Heart left ventricle (tissue), 16 donors: ENCODE results near the gene TMEM82. TPM values are rescaled to one million over a fixed set of nuclear protein-coding genes. Genes with fewer than 3 reads are reported as not detected.
A peak's percentile ranks its signal among the peaks of the same experiment; 100 is the strongest.

Experiments
- ATAC-seq, 4 donors: fragments of 200-7000 bp; cut with Tn5 transposase; one replicate each; pipeline ENCODE4 v1.9.1; 2020 to 2022; ENCODE audit warnings: moderate library complexity in 4 of 4, mild to moderate bottlenecking in 3 of 4, moderate number of reproducible peaks in 1 of 4
- DNase-seq, 5 donors: peaks; one replicate each; pipeline ENCODE4 v3.0.0-alpha.2; 2020
- H3K27ac ChIP-seq, 12 donors: fragments of 200-600 bp; sonication (generic) in 4 of 12; one replicate each; pipeline versions ENCODE4 v1.5.0 to v1.8.0; 2016 to 2022; ENCODE audit warnings: mild to moderate bottlenecking in 2 of 12
- H3K27me3 ChIP-seq, 9 donors: fragments of 200-600 bp; sonication (generic) in 2 of 9; one replicate each; pipeline versions ENCODE4 v1.5.1 to v1.8.0; 2016 to 2022; ENCODE audit warnings: mild to moderate bottlenecking in 3 of 9
- H3K36me3 ChIP-seq, 9 donors: fragments of 200-600 bp; sonication (generic) in 2 of 9; one replicate each; pipeline versions ENCODE4 v1.5.0 to v1.8.0; 2018 to 2022; ENCODE audit warnings: mild to moderate bottlenecking in 2 of 9
- H3K4me1 ChIP-seq, 12 donors: fragments of 200-600 bp; sonication (generic) in 4 of 12; one replicate each; pipeline versions ENCODE4 v1.5.0 to v1.8.0; 2016 to 2022; ENCODE audit warnings: mild to moderate bottlenecking in 3 of 12
- H3K4me3 ChIP-seq, 12 donors: fragments of 200-600 bp; sonication (generic) in 4 of 12; one replicate each; pipeline versions ENCODE4 v1.5.0 to v1.8.0; 2017 to 2022; ENCODE audit warnings: mild to moderate bottlenecking in 9 of 12, moderate library complexity in 4 of 12
- H3K9me3 ChIP-seq, 12 donors: fragments of 200-600 bp; sonication (generic) in 4 of 12; one replicate each; pipeline versions ENCODE4 v1.5.0 to v1.8.0; 2016 to 2022; ENCODE audit warnings: mild to moderate bottlenecking in 1 of 12
- POLR2A ChIP-seq, 2 donors: fragments of 450-650 bp; IDR thresholded peaks; one replicate each; pipeline ENCODE4 v1.6.1; 2017; ENCODE audit warnings: antibody characterized with exemption in 2 of 2, mild to moderate bottlenecking in 2 of 2, moderate library complexity in 2 of 2
- WGBS, 4 donors: extraction: QIAGEN DNeasy Blood & Tissue Kit in 2 of 4; methylation state at CpG; one replicate each; pipeline versions ENCODE4 v1.1.5 to v1.1.7; 2013 to 2018; 5-methylcytosine and 5-hydroxymethylcytosine counted together
- intact Hi-C, 10 donors: fragments of 100-400 bp; cut with DNase I; formaldehyde crosslinking; loops; one replicate each; pipeline versions ENCODE4 v1.11.1 to v1.14.2; 2022
- polyA plus RNA-seq, 2 donors: library from polyadenylated mRNA; stranded (reverse); fragments of 200-250 nt; gene quantifications; one replicate each; pipeline ENCODE4 v1.2.3, GENCODE V29; 2013
- total RNA-seq, 9 donors: library from RNA; depleted of rRNA in 2 of 9; stranded (reverse); fragments of >200 nt in 2 of 9; fragmentation: NEBNext Ultra II Directional in 3 of 9; extraction: Animal tissue kit (Norgen Biotek cat#: 25700) in 3 of 9; gene quantifications; one replicate each; pipeline versions ENCODE4 v1.1.0 to v1.2.4, GENCODE V29; 2016 to 2023
- TF ChIP-seq, protein P1 (sequence below), 12 donors: fragments of 200-600 bp; sonication (generic) in 4 of 12; IDR thresholded peaks; one replicate each; pipeline versions ENCODE4 v1.5.0 to v1.8.0; 2018 to 2022; ENCODE audit warnings: antibody characterized with exemption in 12 of 12, mild to moderate bottlenecking in 5 of 12
- donor health status: ischemic (EF 13 %, LVEDD 7.1; RV severe dilation, severe dysfunction).
- donor health status: healthy with polysubstance abuse.
- donor health status: DM: no; HTN: yes; CAD: no.
- donor health status: DM: no; HTN: no; CAD: no.
- donor health status: ischemic (EF 25% LVEDD 6.9; RV normal size, moderate dysfunction).
- donor health status: ischemic (EF 25% LVEDD 5.7; RV mildly dilated, moderate dysfunction).
- donor health status: healthy.
- donor health status: DM: yes; HTN: yes; CAD: no.
- donor health status: ischemic (EF 35%, LVEDD 5.7; RV mildly dilated, moderate dysfunction).
- donor health status: nonischemic (EF 11% LVEDD 7.7; RV severe dilation, severe dysfunction).
- donor health status: DM: yes; HTN: yes; CAD: no.
- donor health status: PGD.
- donor health status: ischemic (EF 29% LVEDD 5.4; RV normal size, mild dysfunction).
- donor health status: nonischemic (EF 23%, LVEDD 6.1; RV moderate dilation, normal function).

Gene TMEM82
- total and polyA plus RNA-seq, 11 donors, result not detected

DNA sequence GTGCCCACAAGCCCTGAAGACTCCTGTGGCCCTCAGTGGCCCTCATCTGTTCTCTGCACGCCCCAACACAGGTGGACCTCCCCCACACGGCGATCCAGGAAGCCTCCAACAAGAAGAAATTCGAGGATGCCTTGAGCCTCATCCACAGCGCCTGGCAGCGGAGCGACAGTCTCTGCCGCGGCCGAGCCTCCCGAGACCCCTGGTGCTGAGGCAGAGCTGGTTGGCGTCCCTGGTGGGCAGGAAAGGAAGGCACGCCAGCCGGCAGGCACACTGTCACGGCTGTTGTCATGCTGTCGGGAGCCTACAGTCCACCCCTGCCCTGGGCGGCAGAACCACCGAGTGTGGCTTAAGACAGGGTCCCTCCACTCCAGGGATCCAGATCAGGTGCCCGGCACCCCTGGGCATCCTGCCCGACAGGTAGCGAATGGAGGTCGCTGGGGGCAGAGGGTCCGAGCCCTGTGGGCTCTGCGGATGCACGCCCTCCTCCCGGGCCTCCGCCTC lies 8.5 kb upstream of the TMEM82 start:
- Histone ChIP-seq H3K27me3 (no peaks in the 10 kb centered on the region), H3K9me3 (no peaks in the 10 kb centered on the region), H3K4me1 (peaks cover 0 to 37% (median 17%) of the 10 kb centered on the region in 12 donors), H3K27ac (no peak overlapping the region), H3K36me3 (peaks cover 0 to 63% (median 61%) of the 10 kb centered on the region in 9 donors), H3K4me3 (no peak overlapping the region)
- ATAC-seq (no peak), DNase-seq (peak in 1 of 5 donors; percentile 18)
- intact Hi-C loops, result loop anchor here in 3 of 10 donors (10.0 kb wide), 3 partner anchors 49 to 139 kb away; partner anchors contain the start of gene PLEKHM2 (in 1 of the 3)
- TF ChIP-seq, protein P1, sequence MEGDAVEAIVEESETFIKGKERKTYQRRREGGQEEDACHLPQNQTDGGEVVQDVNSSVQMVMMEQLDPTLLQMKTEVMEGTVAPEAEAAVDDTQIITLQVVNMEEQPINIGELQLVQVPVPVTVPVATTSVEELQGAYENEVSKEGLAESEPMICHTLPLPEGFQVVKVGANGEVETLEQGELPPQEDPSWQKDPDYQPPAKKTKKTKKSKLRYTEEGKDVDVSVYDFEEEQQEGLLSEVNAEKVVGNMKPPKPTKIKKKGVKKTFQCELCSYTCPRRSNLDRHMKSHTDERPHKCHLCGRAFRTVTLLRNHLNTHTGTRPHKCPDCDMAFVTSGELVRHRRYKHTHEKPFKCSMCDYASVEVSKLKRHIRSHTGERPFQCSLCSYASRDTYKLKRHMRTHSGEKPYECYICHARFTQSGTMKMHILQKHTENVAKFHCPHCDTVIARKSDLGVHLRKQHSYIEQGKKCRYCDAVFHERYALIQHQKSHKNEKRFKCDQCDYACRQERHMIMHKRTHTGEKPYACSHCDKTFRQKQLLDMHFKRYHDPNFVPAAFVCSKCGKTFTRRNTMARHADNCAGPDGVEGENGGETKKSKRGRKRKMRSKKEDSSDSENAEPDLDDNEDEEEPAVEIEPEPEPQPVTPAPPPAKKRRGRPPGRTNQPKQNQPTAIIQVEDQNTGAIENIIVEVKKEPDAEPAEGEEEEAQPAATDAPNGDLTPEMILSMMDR (IDR thresholded peaks at IDR 0.05), result no peak
- no peak for TF ChIP-seq POLR2A (IDR thresholded peaks at IDR 0.05)
- 91 to 95% (median 93%) methylated on average over 9 to 27 of the region's 27 CpGs for WGBS, 4 donors

DNA sequence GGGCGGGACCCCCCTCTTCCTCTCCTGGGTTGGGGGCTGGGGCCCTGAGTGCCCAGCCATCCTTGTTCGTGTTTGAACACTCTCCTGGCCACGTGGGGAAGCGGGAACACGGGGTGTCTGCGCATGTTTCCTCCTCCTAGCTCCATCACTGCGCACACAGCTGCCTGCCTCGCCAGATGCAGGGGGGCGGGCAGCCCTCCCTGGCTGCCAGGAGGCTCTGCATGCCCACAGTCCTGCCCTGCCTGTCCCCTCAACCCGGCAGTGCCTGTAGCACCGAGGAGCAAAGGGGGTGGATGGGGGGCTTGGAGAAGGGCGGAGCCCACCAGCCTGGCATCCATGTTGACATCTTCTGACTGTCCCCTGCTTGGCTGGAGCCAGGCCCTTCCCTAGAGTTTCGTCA lies 8.0 kb upstream of the TMEM82 start:
- WGBS, 4 donors, result 75 to 86% (median 83%) methylated on average over 5 to 13 of the region's 13 CpGs
- intact Hi-C loops, result loop anchor here in 3 of 10 donors (10.0 kb wide), 3 partner anchors 49 to 139 kb away; partner anchors contain the start of gene PLEKHM2 (in 1 of the 3)
- H3K27ac ChIP-seq, result peak overlapping the region in 5 of 12 donors; percentile 78 to 96 (median 88)
- no peaks in the 10 kb centered on the region for H3K9me3 ChIP-seq
- ATAC-seq, result no peak
- H3K27me3 ChIP-seq, result no peaks in the 10 kb centered on the region
- no peak for TF ChIP-seq POLR2A (IDR thresholded peaks at IDR 0.05)
- TF ChIP-seq, protein P1 (IDR thresholded peaks at IDR 0.05), result no peak
- H3K4me3 ChIP-seq, result no peak overlapping the region
- peak in 1 of 5 donors; percentile 17 for DNase-seq
- peaks cover 0 to 59% (median 57%) of the 10 kb centered on the region in 9 donors for H3K36me3 ChIP-seq
- H3K4me1 ChIP-seq, result peaks cover 0 to 37% (median 17%) of the 10 kb centered on the region in 12 donors

DNA sequence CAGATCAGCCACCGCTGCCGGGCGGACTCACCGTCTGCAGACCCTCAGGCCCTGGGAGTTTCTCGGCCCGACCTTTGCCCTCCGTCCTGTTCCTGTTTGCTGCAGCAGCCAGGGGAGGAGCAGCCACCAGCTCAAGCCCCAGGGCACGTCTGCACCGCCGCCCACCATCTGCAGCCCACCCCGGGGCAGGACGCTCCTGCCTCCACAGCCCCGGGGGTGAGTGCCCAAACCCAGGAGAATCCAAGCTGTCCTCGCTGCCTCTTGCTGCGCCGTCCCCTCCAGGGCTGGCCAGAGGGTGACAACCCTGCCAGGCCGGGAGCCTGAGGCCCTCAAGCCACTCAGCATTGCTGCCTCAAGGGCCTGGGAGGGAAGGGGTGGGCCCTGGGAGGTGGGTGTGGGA lies 7.4 kb upstream of the TMEM82 start:
- Histone ChIP-seq H3K27me3 (no peaks in the 10 kb centered on the region), H3K4me1 (peaks cover 0 to 37% (median 17%) of the 10 kb centered on the region in 12 donors), H3K36me3 (peaks cover 0 to 56% (median 51%) of the 10 kb centered on the region in 9 donors), H3K9me3 (no peaks in the 10 kb centered on the region), H3K4me3 (no peak overlapping the region), H3K27ac (peak overlapping the region; percentile 73 to 96 (median 82))
- WGBS, 4 donors, result 71 to 76% (median 75%) methylated on average over 8 to 17 of the region's 17 CpGs
- TF ChIP-seq, protein P1 (IDR thresholded peaks at IDR 0.05), result no peak
- no peak for TF ChIP-seq POLR2A (IDR thresholded peaks at IDR 0.05)
- peak in 1 of 4 donors; percentile 1 for ATAC-seq
- intact Hi-C loops, result loop anchor here in 5 of 10 donors (5.0 to 10.0 kb wide), 6 partner anchors 33 to 140 kb away; partner anchors contain the start of gene PLEKHM2 (in 1 of the 5)
- DNase-seq, result no peak

DNA sequence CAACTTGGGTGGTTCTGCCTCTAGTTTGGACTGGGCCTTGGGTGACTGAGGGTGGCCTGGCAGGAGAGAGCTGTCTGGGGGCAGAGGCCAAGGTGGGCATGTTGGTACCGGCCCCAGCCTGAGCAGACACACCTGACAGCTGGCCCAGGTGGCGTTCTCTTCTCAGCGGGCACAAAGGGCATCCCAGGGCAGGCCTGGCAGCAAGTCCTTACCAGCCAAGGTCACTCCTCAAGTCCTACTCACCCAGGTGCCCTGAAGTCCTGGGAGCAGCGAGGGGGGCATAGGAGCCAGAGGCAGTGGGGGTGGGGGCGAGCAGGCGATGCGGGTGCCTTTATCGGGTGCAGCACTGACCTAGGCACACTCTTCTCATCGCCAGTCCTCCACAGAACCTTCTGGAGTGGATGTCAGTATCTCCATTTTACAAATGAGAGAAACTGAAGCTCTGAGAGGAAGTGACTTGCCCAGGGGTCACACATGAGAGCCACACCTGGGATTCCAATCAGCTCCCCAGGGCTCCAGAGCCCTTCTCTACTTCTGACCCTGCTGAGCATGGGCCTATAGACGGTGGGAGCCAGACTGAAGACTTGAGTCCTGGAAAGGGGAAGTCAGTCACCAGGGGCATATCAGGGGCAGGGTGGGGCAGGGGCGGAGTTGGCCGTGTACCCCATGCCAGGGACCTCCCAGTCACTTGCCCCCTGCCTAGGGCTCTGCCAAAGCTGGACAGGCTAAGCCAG lies 6.8 kb upstream of the TMEM82 start:
- H3K9me3 ChIP-seq, result no peaks in the 10 kb centered on the region
- no peak for TF ChIP-seq POLR2A (IDR thresholded peaks at IDR 0.05)
- TF ChIP-seq, protein P1 (IDR thresholded peaks at IDR 0.05), result no peak
- DNase-seq (peak in 2 of 5 donors; percentile 56 to 67), ATAC-seq (peak; percentile 5 to 47 (median 30))
- intact Hi-C loops, result loop anchor here in 6 of 10 donors (2.0 to 10.0 kb wide), 7 partner anchors 33 to 141 kb away; partner anchors contain the start of gene PLEKHM2 (in 2 of the 6)
- peaks cover 0 to 37% (median 17%) of the 10 kb centered on the region in 12 donors for H3K4me1 ChIP-seq
- no peak overlapping the region for H3K4me3 ChIP-seq
- H3K36me3 ChIP-seq, result peaks cover 0 to 50% (median 45%) of the 10 kb centered on the region in 9 donors
- no peaks in the 10 kb centered on the region for H3K27me3 ChIP-seq
- WGBS, 4 donors, result 52 to 71% (median 62%) methylated on average over 8 to 12 of the region's 12 CpGs
- H3K27ac ChIP-seq, result peak overlapping the region; percentile 73 to 96 (median 82)
